Esophagus muscularis mucosa (tissue), 4 donors: ENCODE data around the gene LUC7L.

Source experiments
- EP300 ChIP-seq: sonication (generic); formaldehyde crosslinking; IDR thresholded peaks from one replicate; pipeline ENCODE4 v1.6.1; 2017; ENCODE audit warnings: antibody characterized with exemption
- POLR2A ChIP-seq: fragments of 450-650 bp; IDR thresholded peaks from one replicate; pipeline ENCODE4 v1.6.1; 2017; ENCODE audit warnings: antibody characterized with exemption, moderate library complexity, mild to moderate bottlenecking, low read depth
- POLR2AphosphoS5 ChIP-seq, 2 donors: sonication (generic); formaldehyde crosslinking; IDR thresholded peaks; one replicate each; pipeline ENCODE4 v1.6.1; 2017; ENCODE audit warnings: antibody characterized with exemption in 2 of 2
- TF ChIP-seq, protein P1 (sequence below), 3 experiments: fragments of 200-600 bp in 2 of 3; fragments of 450-650 bp in 1 of 3; sonication (generic) in 2 of 3; IDR thresholded peaks; one replicate each; pipeline ENCODE4 v1.5.1; 2017 to 2019; ENCODE audit warnings: antibody characterized with exemption in 3 of 3, mild to moderate bottlenecking in 2 of 3, moderate library complexity in 1 of 3

DNA sequence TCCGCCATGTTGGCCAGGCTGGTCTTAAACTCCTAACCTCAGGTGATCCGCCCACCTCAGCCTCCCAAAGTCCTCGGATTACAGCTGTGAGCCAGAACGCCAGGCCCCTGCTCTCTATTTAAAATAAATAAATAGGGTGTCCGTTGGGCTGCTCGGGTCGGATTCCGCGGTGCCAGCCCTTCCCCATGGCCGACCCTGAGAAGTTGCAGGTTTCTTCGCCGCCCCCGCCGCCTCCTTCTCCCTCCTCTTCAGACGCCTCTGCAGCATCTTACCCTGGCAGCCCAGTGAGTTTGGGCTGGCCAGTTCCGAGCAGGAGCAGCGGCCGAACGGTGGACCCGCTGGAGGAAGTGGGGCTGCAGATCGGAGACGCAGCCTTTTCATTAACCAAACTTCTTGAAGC lies 1.7 kb upstream of the LUC7L start:
- TF ChIP-seq, protein P1, sequence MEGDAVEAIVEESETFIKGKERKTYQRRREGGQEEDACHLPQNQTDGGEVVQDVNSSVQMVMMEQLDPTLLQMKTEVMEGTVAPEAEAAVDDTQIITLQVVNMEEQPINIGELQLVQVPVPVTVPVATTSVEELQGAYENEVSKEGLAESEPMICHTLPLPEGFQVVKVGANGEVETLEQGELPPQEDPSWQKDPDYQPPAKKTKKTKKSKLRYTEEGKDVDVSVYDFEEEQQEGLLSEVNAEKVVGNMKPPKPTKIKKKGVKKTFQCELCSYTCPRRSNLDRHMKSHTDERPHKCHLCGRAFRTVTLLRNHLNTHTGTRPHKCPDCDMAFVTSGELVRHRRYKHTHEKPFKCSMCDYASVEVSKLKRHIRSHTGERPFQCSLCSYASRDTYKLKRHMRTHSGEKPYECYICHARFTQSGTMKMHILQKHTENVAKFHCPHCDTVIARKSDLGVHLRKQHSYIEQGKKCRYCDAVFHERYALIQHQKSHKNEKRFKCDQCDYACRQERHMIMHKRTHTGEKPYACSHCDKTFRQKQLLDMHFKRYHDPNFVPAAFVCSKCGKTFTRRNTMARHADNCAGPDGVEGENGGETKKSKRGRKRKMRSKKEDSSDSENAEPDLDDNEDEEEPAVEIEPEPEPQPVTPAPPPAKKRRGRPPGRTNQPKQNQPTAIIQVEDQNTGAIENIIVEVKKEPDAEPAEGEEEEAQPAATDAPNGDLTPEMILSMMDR (IDR thresholded peaks at IDR 0.05) = no peak
- TF ChIP-seq POLR2A (no peak), EP300 (no peak), POLR2AphosphoS5 (IDR thresholded peaks at IDR 0.05) (no peak)
